ENCODE results near the gene ABR. TPM values are rescaled to one million over a fixed set of nuclear protein-coding genes. Genes with fewer than 3 reads are reported as not detected.
"Not testable (repeated sequence)": the region's sequence is repeated elsewhere in the genome, so short reads cannot be mapped to it uniquely, and the experiment has no call there.

Gene ABR
- polyA plus RNA-seq, 3 donors, result 49.5 to 55.2 (median 52.0) TPM

DNA sequence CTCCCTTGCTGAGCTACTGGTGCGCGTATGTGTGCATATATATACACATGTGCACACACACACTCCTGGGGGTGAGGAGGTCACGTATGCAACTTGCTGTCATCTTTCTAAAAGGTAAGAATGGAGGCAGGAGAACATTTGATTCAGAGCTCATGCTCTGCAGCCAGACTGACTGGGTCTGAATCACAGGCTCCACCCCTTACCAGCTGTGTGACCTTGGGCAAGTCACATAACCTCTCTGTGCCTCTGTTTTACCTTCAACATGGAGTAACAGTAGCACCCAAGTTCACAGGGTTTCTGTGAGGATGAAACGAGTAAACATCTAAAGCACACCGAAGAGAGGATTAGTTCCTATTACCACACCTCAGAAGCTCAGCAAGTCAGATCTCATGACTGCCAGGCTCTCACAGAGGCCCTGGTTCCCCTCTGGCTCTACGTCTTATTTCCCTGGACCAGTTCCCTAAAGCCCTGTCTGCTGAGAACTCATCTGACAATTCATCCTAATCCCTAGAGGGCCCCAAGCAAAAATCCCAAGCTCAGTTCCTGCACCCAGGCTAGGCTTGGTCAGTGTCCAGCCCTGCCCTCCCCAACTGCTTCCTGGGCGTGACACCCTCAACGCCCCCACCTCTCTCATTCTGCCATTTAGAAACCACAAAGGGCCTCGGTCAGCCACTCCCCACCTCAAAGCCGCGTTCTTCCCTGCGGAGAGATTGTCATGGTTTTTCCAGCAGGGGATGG is 28.7 kb downstream of the ABR start:
- no peak for DNase-seq (ENCODE audit: low read depth in 3 of 3, low spot score in 2 of 3)

DNA sequence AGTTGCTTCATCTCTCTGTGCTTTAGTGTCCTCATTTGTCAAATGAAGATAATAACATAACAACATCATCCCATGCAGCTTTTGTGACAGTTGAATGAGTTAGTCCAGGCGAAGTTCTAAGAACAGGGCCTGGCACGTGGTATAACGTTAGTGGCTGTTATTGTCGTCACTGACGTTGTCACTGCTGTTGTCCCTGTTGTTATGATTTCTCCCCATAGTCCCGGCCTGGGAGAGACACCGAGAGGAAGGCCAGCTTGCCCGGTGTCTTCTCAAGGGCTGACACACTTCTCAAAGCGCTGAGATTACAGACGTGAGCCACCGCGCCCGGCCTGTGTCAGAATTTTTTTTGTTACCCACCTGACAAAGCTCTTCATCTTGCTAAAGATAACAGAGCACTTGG is 29.9 kb downstream of the ABR start:
- no peak for DNase-seq (ENCODE audit: low read depth in 3 of 3, low spot score in 2 of 3)

DNA sequence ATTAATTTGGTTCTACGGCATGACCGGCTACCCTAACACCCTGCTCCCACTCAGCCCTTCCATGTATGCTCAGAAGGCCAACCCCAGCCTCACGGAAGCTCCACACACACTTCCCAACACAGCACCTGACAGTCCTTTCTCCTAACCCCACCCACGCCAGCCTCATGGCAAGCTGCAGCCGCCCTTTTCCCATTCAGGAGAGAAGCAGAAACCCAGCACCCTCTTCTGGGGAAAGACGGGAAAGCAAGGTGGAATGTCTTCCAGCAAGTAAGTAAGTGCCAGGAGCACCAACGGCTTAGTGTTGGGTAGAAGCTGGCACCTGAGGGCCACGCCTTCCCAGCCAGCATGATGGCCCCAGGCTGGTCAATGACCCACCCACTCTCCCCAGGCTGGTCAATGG is 32.1 kb downstream of the ABR start:
- no peak for DNase-seq (ENCODE audit: low read depth in 3 of 3, low spot score in 2 of 3)

DNA sequence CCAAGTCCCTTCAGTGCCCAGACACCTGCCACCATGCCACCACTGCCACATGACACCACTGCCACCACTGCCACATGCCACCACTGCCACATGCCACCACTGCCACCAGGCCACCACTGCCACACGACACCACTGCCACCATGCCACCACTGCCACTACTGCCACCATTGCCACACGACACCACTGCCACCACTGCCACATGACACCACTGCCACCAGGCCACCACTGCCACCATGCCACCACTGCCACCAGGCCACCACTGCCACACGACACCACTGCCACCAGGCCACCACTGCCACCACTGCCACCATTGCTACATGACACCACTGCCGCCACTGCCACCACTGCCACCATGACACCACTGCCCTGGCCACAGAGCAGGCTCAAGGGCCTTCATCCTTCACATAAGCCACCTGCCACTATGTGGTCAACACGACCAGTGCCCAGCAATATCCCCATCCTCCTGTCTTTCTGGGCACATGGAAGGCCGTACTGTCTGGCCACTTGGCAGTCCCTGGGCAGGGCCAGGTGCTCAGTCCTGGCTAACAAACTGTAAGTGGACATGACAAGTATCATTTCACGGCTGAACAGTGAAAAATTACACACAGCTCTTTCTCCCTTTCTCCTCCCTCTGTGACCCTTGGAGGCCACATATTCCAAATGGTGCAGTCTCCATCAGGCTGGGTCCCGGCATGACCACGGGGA is 33.1 kb downstream of the ABR start:
- no peak for DNase-seq (ENCODE audit: low read depth in 3 of 3, low spot score in 2 of 3)

DNA sequence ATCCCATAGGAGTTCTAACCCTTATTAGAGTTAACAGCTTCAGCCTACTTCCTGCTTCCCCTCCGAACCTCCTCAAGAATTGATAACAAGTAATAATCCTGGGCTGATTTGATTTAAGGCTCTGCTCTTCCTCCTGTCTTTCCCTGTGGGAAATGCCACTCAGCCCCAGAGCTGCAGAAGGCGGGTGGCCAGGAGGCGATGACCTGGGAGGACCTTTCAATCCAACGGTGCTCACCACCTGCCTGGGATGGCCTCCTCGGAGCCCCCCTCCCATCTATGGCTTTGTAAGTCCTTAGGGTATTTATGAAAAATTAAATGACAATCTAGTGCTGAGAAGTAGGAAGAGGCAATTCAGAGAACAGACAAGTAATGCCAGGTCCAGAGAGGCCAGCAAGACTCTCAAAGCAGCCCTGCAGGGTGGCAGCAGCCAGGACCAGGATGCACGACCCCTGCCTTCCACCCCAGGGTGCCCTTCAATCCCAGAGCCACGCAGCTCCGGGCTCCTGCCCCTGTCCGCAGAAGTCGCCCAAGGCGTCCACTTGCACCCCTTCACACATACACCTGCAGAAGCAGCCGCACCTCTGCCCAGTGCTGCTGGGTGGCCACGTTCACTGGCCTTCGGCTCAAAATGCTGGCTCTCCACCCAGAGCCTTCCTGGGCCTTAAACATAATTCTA is 34.3 kb downstream of the ABR start:
- DNase-seq (ENCODE audit: low read depth in 3 of 3, low spot score in 2 of 3), result no peak

DNA sequence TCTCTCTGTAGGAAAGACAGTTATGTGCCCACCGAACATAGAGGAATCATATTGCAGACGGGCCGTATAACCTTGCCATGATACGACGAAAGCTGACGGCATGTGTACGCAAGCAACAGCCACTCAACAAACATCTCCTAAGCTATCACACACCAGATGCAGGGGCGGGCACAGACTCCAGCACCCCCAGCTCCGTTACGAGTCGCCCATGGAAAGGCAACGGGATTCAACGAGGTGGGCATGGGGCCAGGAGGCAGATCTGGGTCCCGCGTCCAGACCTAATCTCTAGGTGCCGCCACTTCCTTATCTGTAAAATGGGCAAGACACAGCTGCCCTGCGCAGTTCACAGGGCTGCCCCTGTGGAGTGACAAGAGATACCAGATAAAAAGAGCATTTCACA is 35.6 kb downstream of the ABR start:
- no peak for DNase-seq (ENCODE audit: low read depth in 3 of 3, low spot score in 2 of 3)

DNA sequence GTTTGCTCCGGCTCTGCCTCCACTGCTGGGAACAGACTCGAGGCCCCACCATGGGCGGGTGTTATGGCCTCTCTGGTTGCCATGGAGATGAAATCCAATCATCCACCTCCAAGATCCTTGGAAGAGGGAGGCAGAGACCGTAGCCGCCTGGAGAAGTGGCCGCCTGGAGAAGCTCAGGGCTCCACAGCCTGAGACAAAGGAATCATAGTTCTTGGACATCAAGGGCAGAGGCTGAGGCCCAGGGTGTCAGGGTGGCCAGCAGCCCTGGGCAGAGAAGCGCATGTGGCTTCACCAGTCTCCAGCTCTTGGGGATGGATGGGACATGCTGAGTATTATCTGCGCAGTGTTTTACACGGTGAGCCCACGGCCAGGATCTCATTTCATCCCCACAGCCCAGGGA is 36.2 kb downstream of the ABR start:
- DNase-seq (ENCODE audit: low read depth in 3 of 3, low spot score in 2 of 3), result peak; percentile 56 to 72 (median 71)

DNA sequence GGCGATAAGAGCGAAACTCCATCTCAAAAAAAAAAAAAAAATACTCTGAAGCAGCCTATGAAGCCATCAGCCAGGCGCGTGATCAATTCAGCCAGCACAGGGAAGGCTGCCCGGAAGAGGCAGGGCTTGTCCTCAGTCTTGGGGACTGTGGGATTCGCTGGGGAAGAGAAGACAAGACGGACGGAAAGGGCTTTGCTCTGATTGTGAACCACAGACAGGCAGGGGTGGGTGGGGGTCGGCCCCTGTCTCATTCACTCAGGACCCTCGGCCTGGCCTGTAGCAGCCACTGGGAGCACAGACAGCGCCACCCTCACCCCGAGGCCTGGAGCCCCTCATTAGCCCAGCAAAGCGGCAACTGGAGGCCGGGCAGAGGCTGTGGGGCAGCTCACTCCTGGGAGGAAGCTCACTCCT is 37.2 kb downstream of the ABR start:
- DNase-seq (ENCODE audit: low read depth in 3 of 3, low spot score in 2 of 3), result no peak

DNA sequence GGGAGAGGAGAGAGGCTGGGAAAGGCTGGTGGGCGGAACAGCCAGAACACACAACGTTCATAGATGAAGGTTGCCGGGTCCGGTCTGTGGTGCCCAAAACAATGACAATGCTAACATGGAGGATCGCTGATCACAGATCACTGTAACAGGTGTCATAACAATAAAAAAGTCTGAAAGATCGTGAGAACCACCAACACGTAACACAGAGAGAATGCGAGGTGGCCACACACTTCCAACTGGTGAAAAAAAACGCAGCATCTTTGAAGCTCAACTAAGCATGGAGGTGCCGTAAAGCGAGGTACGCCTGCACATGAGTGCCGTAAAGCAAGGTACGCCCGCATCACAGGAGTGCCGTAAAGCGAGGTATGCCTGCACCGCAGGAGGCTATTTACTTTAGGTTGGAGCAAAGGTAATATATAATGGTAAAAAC is 42.3 kb downstream of the ABR start:
- DNase-seq (ENCODE audit: low read depth in 3 of 3, low spot score in 2 of 3), result no peak

DNA sequence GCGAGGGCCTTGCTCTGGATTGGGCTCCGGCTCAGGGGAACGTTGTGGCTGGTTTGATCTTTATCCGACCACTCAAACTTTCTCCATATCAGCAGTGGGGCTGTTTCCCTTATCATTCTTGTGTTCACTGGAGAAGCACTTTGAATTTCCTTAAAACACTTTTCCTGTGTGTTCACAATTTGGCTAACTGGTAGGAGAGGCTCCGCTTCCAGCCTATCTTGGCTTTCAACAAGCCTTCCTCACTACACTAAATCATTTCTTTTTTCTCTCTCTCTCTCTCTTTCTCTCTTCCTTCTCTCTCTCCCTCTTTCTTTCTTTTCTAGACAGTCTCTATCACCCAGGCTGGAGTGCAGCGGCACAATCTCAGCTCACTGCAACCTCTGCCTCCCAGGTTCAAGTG is 43.0 kb downstream of the ABR start:
- no peak for DNase-seq (ENCODE audit: low read depth in 3 of 3, low spot score in 2 of 3)

DNA sequence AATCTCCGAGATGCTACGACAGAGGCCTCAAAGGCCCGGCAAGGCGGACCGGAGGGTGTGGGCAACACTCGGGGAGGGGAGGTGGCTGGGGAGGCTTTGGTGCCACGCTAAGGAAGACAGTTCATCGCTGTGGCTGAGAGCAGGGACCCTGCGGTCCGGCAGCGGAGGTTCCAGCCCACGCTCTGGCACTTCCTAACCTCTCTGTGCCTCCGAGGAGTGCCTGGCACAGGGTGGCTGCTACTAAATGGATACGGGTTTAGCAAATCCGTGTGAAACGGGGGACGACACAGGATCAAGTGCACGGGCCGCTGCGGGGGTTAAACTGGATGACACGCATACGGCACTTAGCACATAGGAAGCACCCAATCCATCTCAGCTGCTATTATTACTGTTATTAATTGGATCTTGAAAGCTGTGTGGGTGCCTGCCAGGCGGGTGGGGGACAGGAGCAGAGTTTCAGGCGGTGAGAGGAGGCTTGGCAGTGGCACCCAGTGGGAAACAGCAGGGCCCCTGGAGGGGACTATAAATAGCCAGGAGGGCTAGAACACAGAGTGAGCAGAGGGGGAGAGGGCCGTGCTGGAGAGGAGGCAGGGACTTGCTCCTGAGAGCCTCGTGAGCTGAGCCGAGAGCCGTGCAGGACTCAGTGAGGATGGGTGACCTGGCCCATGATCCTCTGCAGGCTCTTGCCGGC is 45.0 kb downstream of the ABR start:
- DNase-seq (ENCODE audit: low read depth in 3 of 3, low spot score in 2 of 3), result no peak

DNA sequence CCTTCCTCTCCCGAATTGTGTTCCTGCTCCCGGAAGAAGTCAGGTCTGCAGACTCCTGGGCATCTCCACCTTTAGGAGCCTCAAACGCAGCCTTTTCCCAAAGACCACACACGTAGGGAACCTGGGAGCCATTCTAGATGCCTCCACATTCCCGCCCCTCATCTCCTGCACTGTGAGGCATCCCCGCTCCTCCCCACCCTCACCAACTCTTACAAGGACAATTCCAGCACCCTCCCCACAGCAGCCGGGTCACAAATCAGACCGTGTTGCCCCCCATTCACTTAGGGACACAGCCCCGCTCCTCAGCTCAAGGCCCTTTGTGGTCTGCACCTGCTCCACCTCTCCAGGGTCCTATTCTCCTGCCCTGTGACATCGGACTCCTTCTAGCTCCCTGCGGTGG is 49.6 kb downstream of the ABR start:
- DNase-seq (ENCODE audit: low read depth in 3 of 3, low spot score in 2 of 3), result no peak

DNA sequence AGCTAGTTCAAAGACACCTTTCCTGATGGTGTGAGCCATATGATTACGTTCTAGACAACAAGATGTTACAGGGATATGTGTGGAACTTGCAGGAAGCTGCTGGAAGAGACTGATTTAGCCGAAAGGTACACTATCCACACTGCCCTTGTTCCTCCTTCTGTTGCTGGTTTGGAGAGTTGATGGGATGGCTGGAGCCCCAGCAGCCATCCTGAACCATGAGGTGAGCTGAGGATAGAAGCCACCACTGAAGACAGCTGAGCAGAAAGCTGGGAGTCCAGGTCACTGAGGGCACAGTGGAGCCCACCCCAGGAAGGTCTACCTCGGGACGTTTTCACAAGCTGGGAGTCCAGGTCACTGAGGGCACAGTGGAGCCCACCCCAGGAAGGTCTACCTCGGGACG is 51.3 kb downstream of the ABR start:
- DNase-seq (ENCODE audit: low read depth in 3 of 3, low spot score in 2 of 3), result not testable (repeated sequence)

DNA sequence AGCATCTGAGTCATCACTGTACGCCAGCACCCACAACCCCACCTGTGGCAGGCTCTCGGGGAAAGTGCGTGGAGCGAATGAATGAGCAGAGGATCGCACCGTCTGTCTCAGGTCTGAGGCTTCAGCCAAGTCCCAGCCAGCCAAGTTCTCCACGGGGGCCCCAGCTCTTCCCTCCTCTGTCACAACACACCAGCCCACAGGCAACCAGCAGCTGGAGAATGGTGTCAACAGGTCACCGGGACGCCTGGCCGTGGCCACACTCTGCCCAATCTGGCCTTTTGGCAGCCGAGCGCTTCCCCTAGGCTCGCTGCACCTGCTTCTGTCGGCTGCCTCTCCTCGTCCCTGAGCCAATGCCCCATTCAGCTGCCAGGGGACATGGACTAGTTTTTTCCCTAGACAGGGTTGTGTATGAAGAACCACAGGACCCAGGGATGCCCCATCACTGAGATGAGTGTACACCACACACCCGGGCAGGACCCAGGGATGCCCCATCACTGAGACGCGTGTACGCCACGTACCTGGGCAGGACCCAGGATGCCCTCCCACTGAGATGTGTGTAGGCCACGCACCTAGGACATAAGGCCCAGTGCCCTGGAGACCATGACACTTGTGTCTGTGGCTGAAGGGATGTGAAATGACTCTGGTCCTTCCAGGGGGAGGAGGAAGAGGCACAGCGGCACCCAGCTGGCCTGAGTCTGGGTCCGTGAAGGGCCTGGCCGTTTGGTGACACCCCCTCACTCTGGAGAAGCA is 52.8 kb downstream of the ABR start:
- no peak for DNase-seq (ENCODE audit: low read depth in 3 of 3, low spot score in 2 of 3)

DNA sequence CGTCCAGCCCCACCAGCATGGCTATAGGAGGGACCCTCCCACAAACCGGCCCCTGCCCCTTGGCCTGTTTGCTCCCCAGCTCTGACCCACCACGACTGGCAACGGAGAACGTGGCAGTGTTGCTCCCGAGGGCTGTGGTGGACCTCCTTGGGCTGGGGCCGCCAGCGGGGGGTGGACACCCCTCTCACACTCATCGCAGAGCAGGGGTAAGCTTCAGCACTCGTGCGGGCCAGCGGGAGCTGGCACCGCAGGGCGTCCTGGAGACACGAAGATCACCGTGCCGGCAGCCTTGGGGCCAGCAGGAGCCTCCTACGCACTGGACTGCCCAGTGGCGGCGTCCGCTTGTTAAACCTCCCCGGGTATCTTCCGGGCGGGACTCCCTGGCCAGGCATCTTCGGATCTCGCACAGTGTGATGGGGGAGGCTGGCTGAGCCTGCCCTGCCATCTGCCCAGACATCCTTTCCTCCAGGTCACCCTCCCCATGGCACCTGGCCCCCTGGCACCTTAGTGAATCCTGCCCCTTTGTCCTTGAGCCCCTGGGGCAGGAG is 53.5 kb downstream of the ABR start:
- DNase-seq (ENCODE audit: low read depth in 3 of 3, low spot score in 2 of 3), result no peak

DNA sequence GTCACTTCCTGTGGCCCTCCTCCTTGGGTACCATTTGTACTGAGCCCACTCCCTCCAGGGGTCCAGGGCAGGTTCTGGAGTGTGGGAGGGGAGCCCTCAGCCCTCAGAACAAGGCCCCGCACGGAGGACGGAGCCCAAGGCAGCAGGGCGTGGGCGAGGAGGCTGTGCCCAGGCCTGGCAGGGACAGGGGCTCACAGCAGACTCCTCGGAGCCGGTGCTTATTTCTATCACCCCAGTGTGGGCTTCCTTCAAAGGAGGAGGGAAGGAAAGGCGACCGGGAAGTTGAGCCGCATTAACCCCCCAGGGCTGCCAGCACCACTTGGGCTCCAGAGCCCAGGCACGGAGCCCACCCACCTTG is 54.0 kb downstream of the ABR start:
- no peak for DNase-seq (ENCODE audit: low read depth in 3 of 3, low spot score in 2 of 3)

DNA sequence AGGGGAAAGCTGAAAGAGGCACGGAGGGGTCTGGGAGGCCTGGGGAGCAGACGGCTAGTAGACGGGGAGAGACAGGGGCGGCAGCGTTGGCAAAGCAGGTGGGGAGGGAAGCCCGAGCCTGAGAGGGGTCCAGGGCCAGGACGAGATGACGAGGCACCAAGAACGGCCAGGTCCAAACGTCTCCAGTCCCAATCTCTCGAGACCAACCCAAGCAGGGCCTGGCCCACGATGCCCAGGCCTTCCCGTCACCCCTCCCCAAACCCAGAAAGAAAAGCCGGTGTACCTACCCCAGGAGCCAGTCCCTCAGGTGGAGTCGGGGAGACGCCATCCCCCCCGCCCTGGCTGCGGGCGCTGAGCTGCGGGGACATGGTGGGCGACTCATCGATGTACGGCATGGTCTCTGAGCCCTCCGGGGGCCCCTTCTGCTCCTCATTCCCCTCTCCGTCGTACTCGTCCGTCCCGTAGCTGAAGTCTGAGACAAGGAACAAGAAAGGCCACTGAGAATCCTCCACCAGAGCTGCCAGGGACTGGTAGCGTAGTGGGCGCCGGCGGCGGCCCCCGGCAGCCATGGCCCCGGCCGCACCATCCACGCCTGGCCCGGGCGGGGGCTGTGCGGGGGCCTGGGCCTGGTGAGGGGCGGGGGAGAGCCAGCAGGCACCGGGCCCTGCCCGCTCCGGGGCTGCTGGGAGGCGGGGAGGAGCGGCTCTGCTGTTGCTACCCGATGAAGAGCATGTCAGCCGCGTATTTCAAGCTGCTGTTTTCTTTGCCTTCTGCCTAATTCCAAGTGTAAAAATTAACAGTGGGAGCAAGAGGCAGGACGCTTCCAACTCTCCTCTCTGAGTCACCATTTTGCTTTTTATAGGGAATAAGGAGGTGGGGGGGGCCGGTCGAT is 54.6 kb downstream of the ABR start:
- no peak for DNase-seq (ENCODE audit: low read depth in 3 of 3, low spot score in 2 of 3)

DNA sequence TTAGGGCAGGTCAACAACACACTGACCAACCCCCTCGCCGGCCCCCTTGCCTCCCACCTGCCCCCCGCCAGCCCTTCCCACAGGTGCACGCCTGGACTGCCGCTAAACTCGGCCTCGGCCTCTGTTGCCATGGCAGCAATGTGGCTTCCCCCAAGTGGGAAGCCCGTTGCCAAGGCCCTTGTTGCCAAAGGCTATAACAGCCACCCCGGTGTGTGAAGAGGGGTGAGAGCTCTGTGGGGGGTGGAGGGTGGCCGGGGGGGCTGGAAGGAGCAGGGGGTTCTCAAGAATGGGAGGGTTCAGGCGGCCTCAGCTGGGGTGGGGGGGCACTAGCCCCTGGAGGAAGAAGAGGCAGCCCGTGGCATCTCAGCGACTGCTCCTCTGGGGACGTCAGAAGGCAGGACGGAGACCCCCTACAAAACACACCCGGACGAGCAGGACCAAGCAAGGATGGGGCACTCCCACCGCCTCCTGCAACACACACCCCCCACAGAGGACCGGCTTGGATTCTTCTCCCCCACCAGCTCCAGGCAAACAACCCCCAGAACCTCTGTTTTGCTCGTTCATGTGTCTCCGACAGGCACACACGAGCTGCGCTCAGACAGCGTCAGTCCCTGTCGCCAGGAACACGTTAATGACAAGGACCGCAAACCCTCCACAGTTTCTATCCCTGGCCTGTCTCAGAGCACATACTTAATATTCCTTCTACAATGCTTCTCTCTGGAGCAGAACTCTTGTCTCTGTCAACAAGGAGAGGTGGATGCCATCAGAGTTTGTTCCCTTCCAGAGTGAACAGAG is 55.7 kb downstream of the ABR start:
- DNase-seq (ENCODE audit: low read depth in 3 of 3, low spot score in 2 of 3), result no peak

Data from right renal cortex interstitium (tissue), 3 donors.